ENCODE measurements around the gene PRIM2. TPM values are rescaled to one million over a fixed set of nuclear protein-coding genes. Genes with fewer than 3 reads are reported as not detected.
"Not testable (repeated sequence)": the region's sequence is repeated elsewhere in the genome, so short reads cannot be mapped to it uniquely, and the experiment has no call there.

The PRIM2 gene
- total RNA-seq, 4 donors from 2014 or later = 6.0 to 15.0 (median 7.0) TPM

DNA sequence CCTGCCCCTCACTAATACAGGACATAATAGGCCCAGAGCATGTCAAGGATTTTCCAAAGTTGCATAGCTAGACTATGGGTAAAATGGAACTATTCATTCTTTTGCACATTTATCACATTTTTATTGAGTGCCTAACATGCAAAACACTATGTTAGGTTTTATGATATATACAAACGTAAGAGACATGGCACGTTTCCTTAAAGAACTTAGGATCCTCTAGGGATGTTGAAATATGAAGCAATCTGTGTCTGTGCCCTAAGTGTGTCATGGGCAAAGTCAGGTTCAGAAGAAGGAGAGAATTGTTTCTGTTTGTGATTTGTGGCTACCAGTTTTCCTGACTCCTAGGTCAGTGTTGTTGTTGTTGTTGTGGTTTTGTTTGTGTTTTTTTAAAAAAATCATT lies 158.2 kb downstream of the PRIM2 start:
- H3K27ac ChIP-seq (replicated peaks in 1 of 4); H3K9me3 ChIP-seq; H3K36me3 ChIP-seq; H3K27me3 ChIP-seq; H3K4me3 ChIP-seq; DNase-seq (ENCODE audit: extremely low spot score); intact Hi-C loops (cut with DNase I): not testable (repeated sequence)
- WGBS = 91% methylated on average over 2 of the region's 2 CpGs
- H3K4me1 ChIP-seq = peaks cover 7 to 18% (median 12%) of the 10 kb centered on the region in 4 donors

- H3K27me3 ChIP-seq; DNase-seq (ENCODE audit: extremely low spot score); H3K36me3 ChIP-seq; H3K4me1 ChIP-seq; H3K4me3 ChIP-seq; H3K27ac ChIP-seq (replicated peaks in 1 of 4); H3K9me3 ChIP-seq; intact Hi-C loops (cut with DNase I): not testable (repeated sequence)
Observed at GRCh38 chr6:57480194-57480593, 162.8 kb downstream of the PRIM2 start.

- 91% methylated on average over 1 of the region's 1 CpG for WGBS
- intact Hi-C loops (cut with DNase I) = not testable (repeated sequence)
Observed at GRCh38 chr6:57481121-57481520, 163.7 kb downstream of the PRIM2 start.

GRCh38 chr6:57482471-57482870 lies 165.0 kb downstream of the PRIM2 start:
- intact Hi-C loops (cut with DNase I); H3K27ac ChIP-seq (replicated peaks in 1 of 4); H3K9me3 ChIP-seq; H3K27me3 ChIP-seq; DNase-seq (ENCODE audit: extremely low spot score); H3K4me3 ChIP-seq; H3K36me3 ChIP-seq; H3K4me1 ChIP-seq: not testable (repeated sequence)
- 78% methylated on average over 4 of the region's 4 CpGs for WGBS

More at GRCh38 chr6:57481121-57481520, 163.7 kb downstream of the PRIM2 start:
- H3K4me3 ChIP-seq; H3K36me3 ChIP-seq; DNase-seq (ENCODE audit: extremely low spot score); H3K4me1 ChIP-seq; H3K9me3 ChIP-seq; H3K27ac ChIP-seq (replicated peaks in 1 of 4); H3K27me3 ChIP-seq: not testable (repeated sequence)

- H3K36me3 ChIP-seq; H3K27ac ChIP-seq (replicated peaks in 1 of 4); H3K27me3 ChIP-seq; H3K4me3 ChIP-seq; H3K4me1 ChIP-seq; H3K9me3 ChIP-seq; intact Hi-C loops (cut with DNase I); DNase-seq (ENCODE audit: extremely low spot score): not testable (repeated sequence)
- 85% methylated on average over 4 of the region's 4 CpGs for WGBS
Observed at GRCh38 chr6:57486494-57487081, 169.2 kb downstream of the PRIM2 start.

GRCh38 chr6:57488551-57488950 lies 171.1 kb downstream of the PRIM2 start:
- H3K9me3 ChIP-seq; H3K27ac ChIP-seq (replicated peaks in 1 of 4); H3K36me3 ChIP-seq; intact Hi-C loops (cut with DNase I); H3K4me1 ChIP-seq; H3K4me3 ChIP-seq; DNase-seq (ENCODE audit: extremely low spot score); H3K27me3 ChIP-seq: not testable (repeated sequence)
- WGBS = 79% methylated on average over 3 of the region's 3 CpGs

- H3K4me3 ChIP-seq; H3K36me3 ChIP-seq; H3K27me3 ChIP-seq; H3K9me3 ChIP-seq; H3K27ac ChIP-seq (replicated peaks in 1 of 4); intact Hi-C loops (cut with DNase I); H3K4me1 ChIP-seq; DNase-seq (ENCODE audit: extremely low spot score): not testable (repeated sequence)
Observed at GRCh38 chr6:57489887-57490286, 172.5 kb downstream of the PRIM2 start.

DNA sequence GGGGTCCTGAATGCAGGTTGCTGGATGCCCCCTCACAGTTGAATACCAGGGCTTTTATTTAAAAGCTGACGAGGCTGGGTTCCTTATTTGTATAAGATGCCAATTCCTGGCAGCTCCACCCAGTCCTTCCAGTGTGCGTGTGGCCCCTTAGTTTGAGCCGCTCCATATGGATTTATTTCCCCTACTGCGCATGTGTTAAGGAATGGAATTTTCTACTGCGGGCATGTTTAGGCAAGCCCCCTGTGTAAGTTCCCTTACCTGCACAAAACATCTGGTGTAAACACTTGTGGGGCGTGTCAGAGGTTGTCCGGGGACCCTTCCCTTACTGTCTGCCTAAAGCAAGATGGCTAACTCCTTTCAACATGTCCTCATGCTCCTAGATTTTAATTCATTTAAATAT lies 174.4 kb downstream of the PRIM2 start:
- H3K27ac ChIP-seq (replicated peaks in 1 of 4); intact Hi-C loops (cut with DNase I); H3K4me3 ChIP-seq; H3K36me3 ChIP-seq; DNase-seq (ENCODE audit: extremely low spot score); H3K27me3 ChIP-seq; H3K4me1 ChIP-seq; H3K9me3 ChIP-seq: not testable (repeated sequence)
- 96% methylated on average over 7 of the region's 7 CpGs for WGBS

DNA sequence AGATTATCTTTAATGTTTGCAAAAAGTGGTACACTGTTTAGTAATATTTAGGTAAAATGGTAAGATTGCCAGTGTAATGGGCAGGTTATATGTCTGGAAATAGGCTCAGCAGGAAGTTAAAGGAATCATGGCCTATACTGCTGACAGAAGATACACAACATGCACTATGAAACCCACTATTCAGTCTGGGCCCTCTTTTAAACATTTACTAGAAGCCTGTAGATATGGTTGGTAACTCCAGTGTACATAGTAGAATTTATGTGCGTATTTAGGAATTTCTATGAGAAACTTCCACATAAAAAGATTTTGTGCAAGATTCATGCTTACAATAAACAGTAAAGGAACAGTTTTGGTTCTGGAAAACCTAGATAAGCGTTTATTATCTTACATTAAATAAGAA lies 178.8 kb downstream of the PRIM2 start:
- H3K4me3 ChIP-seq; H3K4me1 ChIP-seq; H3K27ac ChIP-seq (replicated peaks in 1 of 4); intact Hi-C loops (cut with DNase I); H3K27me3 ChIP-seq; DNase-seq (ENCODE audit: extremely low spot score); H3K9me3 ChIP-seq; H3K36me3 ChIP-seq: not testable (repeated sequence)
- 95% methylated on average over 2 of the region's 2 CpGs for WGBS

DNA sequence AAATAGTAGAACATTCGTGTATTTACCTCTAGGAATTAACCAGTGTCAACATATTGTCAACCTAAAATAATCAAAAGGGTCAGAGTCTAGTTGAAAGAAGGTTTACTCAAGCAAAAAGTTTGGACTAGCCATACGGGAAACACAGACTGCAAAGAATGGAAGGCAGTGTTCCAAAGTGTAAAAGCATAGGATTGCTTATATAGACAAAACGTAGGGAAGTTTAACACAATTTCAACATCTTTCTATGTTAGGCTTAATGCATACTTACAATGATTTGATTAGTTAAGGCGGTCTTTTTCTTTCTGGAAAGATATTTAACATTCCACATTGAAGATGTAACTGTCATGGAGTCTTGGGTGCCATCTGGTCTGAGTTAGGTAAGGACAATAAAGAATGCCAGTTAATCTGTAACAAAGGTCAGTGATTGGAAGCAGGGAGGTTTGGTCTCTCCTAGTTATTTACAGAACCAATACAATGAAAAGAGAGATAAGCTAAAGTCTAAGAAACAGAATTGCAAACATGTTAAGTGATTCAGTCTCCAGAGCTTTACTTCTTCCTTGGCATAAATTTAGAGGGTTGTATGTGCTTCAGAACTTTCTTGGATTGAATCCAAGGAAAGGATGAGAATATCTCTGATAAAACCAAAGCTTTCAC lies 183.1 kb downstream of the PRIM2 start:
- H3K4me3 ChIP-seq; H3K27ac ChIP-seq (replicated peaks in 1 of 4); H3K9me3 ChIP-seq; H3K4me1 ChIP-seq; intact Hi-C loops (cut with DNase I); H3K27me3 ChIP-seq; H3K36me3 ChIP-seq; DNase-seq (ENCODE audit: extremely low spot score): not testable (repeated sequence)
- 53% methylated on average over 4 of the region's 4 CpGs for WGBS

GRCh38 chr6:57502387-57502786 lies 185.0 kb downstream of the PRIM2 start:
- H3K36me3 ChIP-seq; DNase-seq (ENCODE audit: extremely low spot score); H3K9me3 ChIP-seq; H3K27me3 ChIP-seq; H3K4me3 ChIP-seq; intact Hi-C loops (cut with DNase I); H3K27ac ChIP-seq (replicated peaks in 1 of 4); H3K4me1 ChIP-seq: not testable (repeated sequence)
- 98% methylated on average over 10 of the region's 10 CpGs for WGBS

- DNase-seq (ENCODE audit: extremely low spot score); H3K36me3 ChIP-seq; H3K27ac ChIP-seq (replicated peaks in 1 of 4); H3K4me3 ChIP-seq; H3K27me3 ChIP-seq; H3K9me3 ChIP-seq; H3K4me1 ChIP-seq; intact Hi-C loops (cut with DNase I): not testable (repeated sequence)
- 74% methylated on average over 1 of the region's 1 CpG for WGBS
Observed at GRCh38 chr6:57505251-57505650, 187.8 kb downstream of the PRIM2 start.

- H3K27ac ChIP-seq (replicated peaks in 1 of 4); H3K36me3 ChIP-seq; H3K4me3 ChIP-seq; intact Hi-C loops (cut with DNase I); H3K9me3 ChIP-seq; H3K4me1 ChIP-seq; DNase-seq (ENCODE audit: extremely low spot score); H3K27me3 ChIP-seq: not testable (repeated sequence)
- WGBS = 87% methylated on average over 4 of the region's 4 CpGs
Observed at GRCh38 chr6:57510390-57510789, 193.0 kb downstream of the PRIM2 start.

Measured in esophagus muscularis mucosa (tissue), 4 donors.